H1 (cell line): Measurements from ENCODE around the gene CDC73. TPM values are rescaled to one million over a fixed set of nuclear protein-coding genes. Genes with fewer than 3 reads are reported as not detected.

Experiments
- BACH1 ChIP-seq: IDR thresholded peaks from 2 replicates; pipeline ENCODE4 v1.6.1; 2012; ENCODE audit warnings: low read length, improper control_type of control experiment
- CHD2 ChIP-seq: IDR thresholded peaks from 2 replicates; pipeline ENCODE4 v1.6.1; 2012; ENCODE audit warnings: low read length, improper control_type of control experiment
- CTBP2 ChIP-seq: IDR thresholded peaks from 2 replicates; pipeline ENCODE4 v1.7.0; 2011; ENCODE audit warnings: borderline replicate concordance, mild to moderate bottlenecking, moderate library complexity, mixed read lengths, low read length; ENCODE audit not compliant: insufficient read depth, insufficient read length
- CTCF ChIP-seq, 3 experiments: IDR thresholded peaks; 1 replicate in 2 of 3; 2 replicates in 1 of 3; pipeline versions ENCODE4 v1.5.1 to v1.6.1; 2011; ENCODE audit warnings: low read length in 3 of 3, mild to moderate bottlenecking in 3 of 3, inconsistent platforms in 2 of 3, low read depth in 1 of 3, moderate library complexity in 1 of 3; ENCODE audit not compliant: insufficient read depth in 1 of 3; ENCODE audit errors: control extremely low read depth in 1 of 3
- EP300 ChIP-seq, 2 experiments: IDR thresholded peaks; 1 replicate in 1 of 2; 2 replicates in 1 of 2; pipeline ENCODE4 v1.6.1; 2011 to 2012; ENCODE audit warnings: low read depth in 2 of 2, low read length in 2 of 2, mild to moderate bottlenecking in 2 of 2, borderline replicate concordance in 1 of 2, inconsistent platforms in 1 of 2, moderate library complexity in 1 of 2
- NANOG ChIP-seq: IDR thresholded peaks from 2 replicates; pipeline ENCODE4 v1.6.1; 2011; ENCODE audit warnings: low read length, low read depth, mild to moderate bottlenecking, inconsistent platforms; ENCODE audit not compliant: insufficient read depth, poor library complexity, severe bottlenecking
- RFX5 ChIP-seq: IDR thresholded peaks from 2 replicates; pipeline ENCODE4 v1.6.1; 2011; ENCODE audit warnings: low read depth, low read length, improper control_type of control experiment, borderline replicate concordance
- SRF ChIP-seq: IDR thresholded peaks from 2 replicates; pipeline ENCODE4 v1.6.1; 2011; ENCODE audit warnings: mild to moderate bottlenecking, low read depth, low read length, moderate library complexity
- polyA plus RNA-seq, 7 experiments: library from polyadenylated mRNA; depleted of rRNA in 3 of 7; stranded (reverse) in 5 of 7; unstranded in 2 of 7; fragments of >200 nt in 5 of 7; fragments of 200-250 nt in 2 of 7; gene quantifications; 1 replicate in 5 of 7; 2 replicates in 1 of 7; 4 replicates in 1 of 7; pipeline versions ENCODE4 v1.2.1 to v1.2.3, GENCODE V29; 2011 to 2013; ENCODE audit warnings: missing spikeins in 2 of 7, mixed read lengths in 2 of 7
- total RNA-seq: library from RNA; stranded (reverse); fragmentation: NEBNext Ultra II Directional; extraction: Animal tissue kit (Norgen Biotek cat#: 25700); gene quantifications from 2 replicates; pipeline ENCODE4 v1.2.1, GENCODE V29; 2021

CDC73 gene
- total and polyA plus RNA-seq, 2 of the 8 experiments (the other 6 are each of a cell fraction or from before 2014, with no cell fraction given) = 9.8 to 64.0 TPM

GRCh38 chr1:193120604-193121166, 1.1 kb upstream of the CDC73 start (continued):
- no peak for TF ChIP-seq CTCF (IDR thresholded peaks at IDR 0.05; ENCODE audit: control extremely low read depth in 1 of 3, insufficient read depth in 1 of 3, low read depth in 1 of 3, low read length in 3 of 3)
- no peak for TF ChIP-seq CTBP2
- TF ChIP-seq NANOG = no peak
- TF ChIP-seq CHD2 = no peak
- no peak for TF ChIP-seq RFX5
- TF ChIP-seq EP300 (IDR thresholded peaks at IDR 0.05; ENCODE audit: borderline replicate concordance in 1 of 2, low read depth in 2 of 2, low read length in 2 of 2) = no peak
- no peak for TF ChIP-seq BACH1
- no peak for TF ChIP-seq SRF
